ENCODE data around the gene PRKCZ. TPM values are rescaled to one million over a fixed set of nuclear protein-coding genes. Genes with fewer than 3 reads are reported as not detected.
"Not testable (repeated sequence)": the region's sequence is repeated elsewhere in the genome, so short reads cannot be mapped to it uniquely, and the experiment has no call there.

The PRKCZ gene
- total RNA-seq, 4 donors from 2014 or later = 0.29 to 8.8 (median 3.9) TPM

DNA sequence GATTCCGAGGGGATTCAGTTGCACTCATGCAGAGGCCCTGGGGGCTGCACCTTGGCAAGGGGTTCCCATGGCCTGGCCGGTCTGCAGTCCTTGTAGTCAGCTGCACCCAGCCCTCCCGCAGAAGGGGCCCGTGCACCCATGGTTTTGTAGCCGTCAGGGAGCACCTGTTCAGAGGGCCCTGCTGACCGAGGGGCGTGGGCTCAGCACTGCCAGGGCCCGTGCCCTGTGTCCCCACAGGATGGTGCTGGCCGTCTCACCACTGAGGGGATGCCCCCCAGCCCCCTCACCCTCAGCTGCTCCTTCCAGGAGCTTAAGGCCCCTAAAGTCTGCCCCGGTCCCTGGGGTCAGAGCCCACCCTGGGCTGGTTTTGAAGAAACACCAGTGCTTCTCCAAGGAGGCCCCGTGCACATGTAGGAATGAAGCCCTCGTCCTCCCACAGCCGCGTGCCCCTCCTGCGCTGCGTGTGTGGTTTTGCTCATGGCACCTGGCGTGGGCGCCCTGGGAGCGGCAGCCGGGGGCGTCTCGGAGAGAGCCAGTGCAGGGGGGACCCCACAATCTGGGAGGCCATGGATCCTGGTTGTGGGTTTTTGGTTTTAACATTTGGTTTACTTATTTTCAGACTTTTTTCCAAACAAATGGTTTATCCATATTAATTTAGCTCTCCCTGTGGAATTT is 40.1 kb downstream of the PRKCZ start:
- no peak for DNase-seq
- no peak overlapping the region for H3K27ac ChIP-seq
- intact Hi-C loops (cut with DNase I; ENCODE audit: low total_unique reads) = no loop called here
- no peaks in the 10 kb centered on the region for H3K27me3 ChIP-seq
- H3K9me3 ChIP-seq = no peaks in the 10 kb centered on the region
- no peaks in the 10 kb centered on the region for H3K4me1 ChIP-seq
- no peak overlapping the region for H3K4me3 ChIP-seq
- TF ChIP-seq POLR2A (IDR thresholded peaks at IDR 0.05) = no peak
- TF ChIP-seq CTCF (IDR thresholded peaks at IDR 0.05) = no peak
- H3K36me3 ChIP-seq = no peaks in the 10 kb centered on the region

- Histone ChIP-seq H3K27me3 (no peaks in the 10 kb centered on the region), H3K4me3 (no peak overlapping the region), H3K36me3 (no peaks in the 10 kb centered on the region), H3K4me1 (no peaks in the 10 kb centered on the region), H3K9me3 (no peaks in the 10 kb centered on the region), H3K27ac (no peak overlapping the region)
- intact Hi-C loops (cut with DNase I; ENCODE audit: low total_unique reads) = no loop called here
- no peak for DNase-seq
- no peak for TF ChIP-seq POLR2A (IDR thresholded peaks at IDR 0.05)
- TF ChIP-seq CTCF (IDR thresholded peaks at IDR 0.05) = peak in 1 of 4 experiments; percentile 9
Measured at GRCh38 chr1:2091611-2092604, 41.7 kb downstream of the PRKCZ start.

- Histone ChIP-seq H3K27me3 (no peaks in the 10 kb centered on the region), H3K4me1 (no peaks in the 10 kb centered on the region), H3K4me3 (no peak overlapping the region), H3K36me3 (no peaks in the 10 kb centered on the region), H3K9me3 (no peaks in the 10 kb centered on the region), H3K27ac (no peak overlapping the region)
- DNase-seq = no peak
- TF ChIP-seq POLR2A (IDR thresholded peaks at IDR 0.05) (no peak), CTCF (IDR thresholded peaks at IDR 0.05) (no peak)
- intact Hi-C loops (cut with DNase I; ENCODE audit: low total_unique reads) = no loop called here
Measured at GRCh38 chr1:2093055-2093454, 42.8 kb downstream of the PRKCZ start.

DNA sequence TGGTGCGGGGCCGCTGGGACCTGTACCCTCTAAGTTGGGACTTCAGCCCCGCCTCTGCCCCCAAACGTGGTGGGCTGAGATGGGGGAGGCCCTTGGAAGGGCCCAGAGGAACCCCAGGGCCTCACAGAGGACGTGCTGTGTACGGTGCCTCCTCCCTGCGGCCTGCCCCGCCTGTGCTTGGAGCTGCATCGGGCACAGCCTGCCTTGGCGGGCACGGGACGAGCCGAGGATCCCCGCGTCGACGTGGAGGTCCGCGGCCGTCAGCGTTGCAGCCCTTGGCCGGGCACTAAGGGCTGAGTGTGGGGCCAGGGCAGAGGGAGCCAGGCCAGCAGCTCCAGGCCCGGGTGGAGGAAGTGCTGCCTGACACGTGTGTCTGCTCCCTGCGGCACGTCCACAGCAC is 43.4 kb downstream of the PRKCZ start:
- H3K9me3 ChIP-seq = no peaks in the 10 kb centered on the region
- H3K4me1 ChIP-seq = no peaks in the 10 kb centered on the region
- no peak overlapping the region for H3K27ac ChIP-seq
- H3K4me3 ChIP-seq = no peak overlapping the region
- no peaks in the 10 kb centered on the region for H3K27me3 ChIP-seq
- intact Hi-C loops (cut with DNase I; ENCODE audit: low total_unique reads) = no loop called here
- no peaks in the 10 kb centered on the region for H3K36me3 ChIP-seq
- no peak for DNase-seq
- TF ChIP-seq CTCF (IDR thresholded peaks at IDR 0.05) (no peak), POLR2A (IDR thresholded peaks at IDR 0.05) (no peak)

GRCh38 chr1:2094269-2095158 is 44.3 kb downstream of the PRKCZ start:
- H3K27me3 ChIP-seq; H3K4me1 ChIP-seq; H3K36me3 ChIP-seq; H3K4me3 ChIP-seq; DNase-seq; H3K27ac ChIP-seq; H3K9me3 ChIP-seq; intact Hi-C loops (cut with DNase I; ENCODE audit: low total_unique reads): not testable (repeated sequence)

All from uterus (tissue), 4 donors.